ENCODE data around the gene CNBP.

DNA sequence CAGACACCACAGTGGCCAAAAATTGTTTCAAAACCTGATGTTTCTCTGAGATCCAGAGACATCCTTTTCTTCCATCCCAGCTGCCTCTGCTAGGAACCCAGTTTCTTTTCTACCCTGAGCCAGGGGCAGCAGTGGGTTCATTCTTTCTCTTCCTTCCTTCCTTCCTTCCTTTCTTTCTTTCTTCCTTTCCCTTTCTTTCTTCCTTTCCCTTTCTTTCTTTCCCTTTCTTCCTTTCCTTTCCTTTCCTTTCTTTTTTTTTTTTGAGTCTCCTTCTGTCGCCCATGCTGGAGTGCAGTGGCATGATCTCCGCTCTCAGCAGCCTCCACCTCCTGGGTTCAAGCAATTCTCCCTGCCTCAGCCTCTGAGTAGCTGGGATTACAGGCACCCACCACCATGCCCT lies 35.0 kb upstream of the CNBP start:
- TF ChIP-seq, protein P1, sequence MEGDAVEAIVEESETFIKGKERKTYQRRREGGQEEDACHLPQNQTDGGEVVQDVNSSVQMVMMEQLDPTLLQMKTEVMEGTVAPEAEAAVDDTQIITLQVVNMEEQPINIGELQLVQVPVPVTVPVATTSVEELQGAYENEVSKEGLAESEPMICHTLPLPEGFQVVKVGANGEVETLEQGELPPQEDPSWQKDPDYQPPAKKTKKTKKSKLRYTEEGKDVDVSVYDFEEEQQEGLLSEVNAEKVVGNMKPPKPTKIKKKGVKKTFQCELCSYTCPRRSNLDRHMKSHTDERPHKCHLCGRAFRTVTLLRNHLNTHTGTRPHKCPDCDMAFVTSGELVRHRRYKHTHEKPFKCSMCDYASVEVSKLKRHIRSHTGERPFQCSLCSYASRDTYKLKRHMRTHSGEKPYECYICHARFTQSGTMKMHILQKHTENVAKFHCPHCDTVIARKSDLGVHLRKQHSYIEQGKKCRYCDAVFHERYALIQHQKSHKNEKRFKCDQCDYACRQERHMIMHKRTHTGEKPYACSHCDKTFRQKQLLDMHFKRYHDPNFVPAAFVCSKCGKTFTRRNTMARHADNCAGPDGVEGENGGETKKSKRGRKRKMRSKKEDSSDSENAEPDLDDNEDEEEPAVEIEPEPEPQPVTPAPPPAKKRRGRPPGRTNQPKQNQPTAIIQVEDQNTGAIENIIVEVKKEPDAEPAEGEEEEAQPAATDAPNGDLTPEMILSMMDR (IDR thresholded peaks at IDR 0.05), result no peak
- TF ChIP-seq EP300 (IDR thresholded peaks at IDR 0.05; ENCODE audit: low read depth), result no peak
- TF ChIP-seq POLR2A (IDR thresholded peaks at IDR 0.05), result no peak
- TF ChIP-seq POLR2AphosphoS5 (IDR thresholded peaks at IDR 0.05), result no peak

All from transverse colon (tissue), 4 donors.